Small intestine (tissue), 7 donors: ENCODE results near the gene DCAF11. TPM values are rescaled to one million over a fixed set of nuclear protein-coding genes. Genes with fewer than 3 reads are reported as not detected.
A peak's percentile ranks its signal among the peaks of the same experiment; 100 is the strongest.

ENCODE experiments used
- DNase-seq, 2 donors: peaks; one replicate each; pipeline versions ENCODE4 v3.0.0 to v3.0.0-alpha.2; 2013
- FAIRE-seq: peaks from 2 replicates; lab custom pipeline; 2012; peaks lifted over from hg19 to GRCh38; lab: Jason Lieb, UNC
- H3K27ac ChIP-seq, 3 donors: one replicate each; pipeline ENCODE4 v1.5.1; 2013; ENCODE audit warnings: low read length in 2 of 3, mild to moderate bottlenecking in 2 of 3, control low read depth in 1 of 3, inconsistent platforms in 1 of 3, low read depth in 1 of 3, moderate library complexity in 1 of 3
- H3K27me3 ChIP-seq, 3 donors: one replicate each; pipeline ENCODE4 v1.6.1; 2013; ENCODE audit warnings: low read length in 3 of 3, inconsistent platforms in 1 of 3; ENCODE audit not compliant: control insufficient read depth in 3 of 3, insufficient read depth in 3 of 3
- H3K36me3 ChIP-seq, 3 donors: one replicate each; pipeline ENCODE4 v1.6.1; 2013; ENCODE audit warnings: low read length in 3 of 3, inconsistent platforms in 1 of 3, low read depth in 1 of 3, mild to moderate bottlenecking in 1 of 3, moderate library complexity in 1 of 3; ENCODE audit not compliant: control insufficient read depth in 3 of 3, insufficient read depth in 2 of 3
- H3K4me1 ChIP-seq, 3 donors: one replicate each; pipeline ENCODE4 v1.6.1; 2013; ENCODE audit warnings: low read length in 2 of 3, inconsistent platforms in 1 of 3, low read depth in 1 of 3, mild to moderate bottlenecking in 1 of 3, moderate library complexity in 1 of 3; ENCODE audit not compliant: control insufficient read depth in 3 of 3, insufficient read depth in 2 of 3
- H3K4me3 ChIP-seq, 3 donors: one replicate each; pipeline ENCODE4 v1.5.1; 2013; ENCODE audit warnings: low read length in 3 of 3, control low read depth in 1 of 3, inconsistent platforms in 1 of 3, low read depth in 1 of 3, mild to moderate bottlenecking in 1 of 3, moderate library complexity in 1 of 3
- H3K9me3 ChIP-seq, 2 donors: one replicate each; pipeline ENCODE4 v1.6.1; 2013; ENCODE audit warnings: low read depth in 1 of 2, low read length in 1 of 2; ENCODE audit not compliant: control insufficient read depth in 2 of 2, insufficient read depth in 1 of 2
- WGBS, 3 donors: extraction: QIAGEN DNeasy Blood & Tissue Kit; methylation state at CpG; one replicate each; pipeline ENCODE4 v1.1.7; 2013; 5-methylcytosine and 5-hydroxymethylcytosine counted together
- polyA plus RNA-seq, 4 donors: library from polyadenylated mRNA; stranded (reverse) in 3 of 4; unstranded in 1 of 4; fragments of 200-250 nt in 3 of 4; fragments of 120-200 nt in 1 of 4; gene quantifications; one replicate each; pipeline versions ENCODE4 v1.2.1 to v1.2.3, GENCODE V29; 2013
- donor health status: healthy with polysubstance abuse.
- donor health status: control.
- donor health status: control.
- donor health status: Bipolar disorder and iron deficiency.
- donor health status: healthy.

The DCAF11 gene
- polyA plus RNA-seq, 4 donors, result 72.1 to 122 (median 93.3) TPM

DNA sequence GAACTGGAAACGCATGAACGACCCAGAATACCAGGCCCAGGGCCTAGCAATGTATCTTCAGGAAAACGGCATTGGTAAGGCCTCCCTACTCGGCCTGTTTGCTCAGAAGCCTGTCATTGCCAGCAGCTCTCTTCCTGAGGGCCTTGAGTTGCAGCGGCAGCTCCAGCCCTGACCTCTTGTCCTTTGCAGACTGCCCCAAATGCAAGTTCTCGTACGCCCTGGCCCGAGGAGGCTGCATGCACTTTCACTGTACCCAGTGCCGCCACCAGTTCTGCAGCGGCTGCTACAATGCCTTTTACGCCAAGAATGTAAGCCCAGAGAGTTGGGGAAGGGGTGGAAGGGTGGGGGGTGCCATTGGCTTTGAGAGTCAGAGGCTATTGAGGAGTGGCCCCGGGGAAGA lies 42.8 kb downstream of the DCAF11 start:
- Histone ChIP-seq H3K27me3 (no peaks in the 10 kb centered on the region), H3K4me1 (peaks cover 0 to 15% (median 0%) of the 10 kb centered on the region in 3 donors), H3K9me3 (no peaks in the 10 kb centered on the region), H3K36me3 (peaks cover 15 to 73% (median 27%) of the 10 kb centered on the region in 3 donors), H3K27ac (no peak overlapping the region), H3K4me3 (no peak overlapping the region)
- FAIRE-seq (no peak), DNase-seq (no peak)
- 93 to 95% (median 94%) methylated on average over 12 of the region's 12 CpGs for WGBS, 3 donors

DNA sequence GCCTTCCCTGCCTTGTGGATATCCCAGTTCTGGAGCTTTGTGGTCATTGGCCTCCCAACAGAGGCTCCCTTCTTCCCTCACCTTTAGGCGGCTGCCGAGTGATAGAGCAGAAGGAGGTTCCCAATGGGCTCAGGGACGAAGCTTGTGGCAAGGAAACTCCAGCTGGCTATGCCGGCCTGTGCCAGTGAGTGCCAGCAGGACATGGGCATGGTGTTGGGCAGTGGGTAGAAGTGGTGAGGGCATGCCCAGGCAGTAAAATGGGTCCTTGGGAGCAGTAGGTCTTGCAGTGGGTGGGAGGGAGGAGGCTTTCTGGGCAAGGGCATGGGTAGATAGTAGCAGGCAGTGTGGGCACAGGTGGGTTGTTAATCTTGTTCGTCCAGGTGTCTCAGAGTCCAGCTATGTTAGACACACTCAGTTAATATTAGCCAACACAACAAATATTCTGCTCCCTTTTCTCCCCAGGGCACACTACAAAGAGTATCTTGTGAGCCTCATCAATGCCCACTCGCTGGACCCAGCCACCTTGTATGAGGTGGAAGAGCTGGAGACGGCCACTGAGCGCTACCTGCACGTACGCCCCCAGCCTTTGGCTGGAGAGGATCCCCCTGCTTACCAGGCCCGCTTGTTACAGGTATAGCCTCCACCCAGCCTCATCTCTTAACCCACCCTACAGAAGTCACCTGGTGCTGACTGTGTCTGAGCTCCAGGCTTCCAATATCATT lies 45.4 kb downstream of the DCAF11 start:
- no peak overlapping the region for H3K4me3 ChIP-seq
- H3K4me1 ChIP-seq, result peaks cover 0 to 15% (median 6%) of the 10 kb centered on the region in 3 donors
- DNase-seq (no peak), FAIRE-seq (no peak)
- peaks cover 20 to 76% (median 32%) of the 10 kb centered on the region in 3 donors for H3K36me3 ChIP-seq
- 82 to 91% (median 86%) methylated on average over 11 of the region's 11 CpGs for WGBS, 3 donors
- no peaks in the 10 kb centered on the region for H3K9me3 ChIP-seq
- no peaks in the 10 kb centered on the region for H3K27me3 ChIP-seq
- H3K27ac ChIP-seq, result peak overlapping the region; percentile 39 to 99 (median 97)

DNA sequence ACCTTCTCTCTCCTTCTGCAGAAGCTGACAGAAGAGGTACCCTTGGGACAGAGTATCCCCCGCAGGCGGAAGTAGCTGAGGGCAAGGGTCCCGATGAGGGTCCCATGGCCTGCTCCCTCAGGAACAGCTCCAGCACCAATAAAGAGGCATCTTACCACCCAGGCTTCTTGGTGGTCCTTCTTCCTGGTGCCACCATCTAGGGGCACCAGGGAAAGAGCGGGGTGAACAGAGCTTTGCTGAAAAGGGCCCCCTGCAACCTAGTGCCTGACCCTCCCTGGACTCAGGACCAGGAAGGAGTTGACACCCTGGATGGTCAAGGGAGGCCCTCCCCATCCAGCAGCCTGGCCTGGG lies 45.9 kb downstream of the DCAF11 start:
- H3K27ac ChIP-seq, result peak overlapping the region; percentile 39 to 99 (median 97)
- no peaks in the 10 kb centered on the region for H3K27me3 ChIP-seq
- H3K36me3 ChIP-seq, result peaks cover 16 to 76% (median 29%) of the 10 kb centered on the region in 3 donors
- H3K9me3 ChIP-seq, result no peaks in the 10 kb centered on the region
- peaks cover 0 to 15% (median 6%) of the 10 kb centered on the region in 3 donors for H3K4me1 ChIP-seq
- DNase-seq (no peak), FAIRE-seq (no peak)
- H3K4me3 ChIP-seq, result no peak overlapping the region
- WGBS, 3 donors, result 93 to 98% (median 95%) methylated on average over 4 of the region's 4 CpGs

DNA sequence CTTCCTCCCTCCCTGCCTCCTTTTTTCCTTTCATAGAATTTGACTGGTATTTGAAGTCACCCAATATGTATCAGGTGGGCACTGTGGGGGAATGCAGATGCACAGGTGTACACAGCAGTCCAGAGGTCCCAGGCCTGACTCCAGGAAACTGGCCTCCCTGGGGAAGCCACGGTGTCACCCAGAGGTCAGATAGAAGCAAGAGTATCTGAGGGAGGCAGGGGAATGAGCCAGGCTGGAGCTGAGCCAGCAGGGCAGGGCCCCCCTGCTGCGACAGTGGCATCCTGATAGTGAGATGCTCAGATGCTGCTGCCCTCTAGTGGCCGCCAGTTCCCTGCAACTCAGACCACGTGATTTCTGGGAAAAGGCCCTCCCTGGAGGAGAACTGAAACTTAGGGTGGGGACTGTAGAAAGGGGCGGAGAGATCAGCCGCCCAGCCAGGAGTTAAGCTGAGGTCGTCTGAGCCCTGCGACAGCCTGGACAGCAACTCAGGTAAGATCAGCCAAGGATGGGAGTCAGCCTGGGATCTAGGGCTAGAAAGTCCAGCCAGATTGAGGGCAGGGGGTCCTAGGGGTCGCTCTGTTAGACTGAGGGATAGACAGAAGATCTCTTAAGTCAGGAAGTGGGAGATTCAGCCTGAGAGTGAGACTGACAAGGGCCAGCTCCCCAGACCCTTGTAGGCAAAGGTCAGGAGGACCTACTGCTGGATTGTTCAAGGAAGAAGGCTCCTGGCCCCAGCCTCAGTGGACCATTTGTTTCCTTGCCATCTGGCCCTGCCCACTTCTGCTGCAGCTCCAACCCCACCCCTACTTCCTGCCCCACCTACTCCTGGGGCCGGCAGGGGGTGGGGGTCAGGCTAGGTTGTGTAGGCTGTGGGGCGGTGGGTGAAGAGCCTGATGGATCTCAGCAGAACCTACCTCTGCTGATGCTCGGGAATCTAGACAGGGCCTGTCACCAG lies 46.5 kb downstream of the DCAF11 start, which contains the start of gene IRF9:
Gene IRF9 (plus strand): TSS at position 416 of the 955 bp plus-strand sequence. CDS start 880 bp downstream, outside the sequence.
- WGBS, 3 donors, result 0 to 1% (median 0%) methylated on average over 12 of the region's 12 CpGs
- peaks cover 18 to 78% (median 33%) of the 10 kb centered on the region in 3 donors for H3K36me3 ChIP-seq
- peaks cover 0 to 15% (median 6%) of the 10 kb centered on the region in 3 donors for H3K4me1 ChIP-seq
- H3K27me3 ChIP-seq, result no peaks in the 10 kb centered on the region
- FAIRE-seq (no peak), DNase-seq (peak; percentile 96 to 99)
- no peaks in the 10 kb centered on the region for H3K9me3 ChIP-seq
- peak within 1 kb of the TSS; percentile 67 to 86 (median 74) for H3K4me3 ChIP-seq
- H3K27ac ChIP-seq, result peak within 1 kb of the TSS; percentile 87 to 99 (median 97)

DNA sequence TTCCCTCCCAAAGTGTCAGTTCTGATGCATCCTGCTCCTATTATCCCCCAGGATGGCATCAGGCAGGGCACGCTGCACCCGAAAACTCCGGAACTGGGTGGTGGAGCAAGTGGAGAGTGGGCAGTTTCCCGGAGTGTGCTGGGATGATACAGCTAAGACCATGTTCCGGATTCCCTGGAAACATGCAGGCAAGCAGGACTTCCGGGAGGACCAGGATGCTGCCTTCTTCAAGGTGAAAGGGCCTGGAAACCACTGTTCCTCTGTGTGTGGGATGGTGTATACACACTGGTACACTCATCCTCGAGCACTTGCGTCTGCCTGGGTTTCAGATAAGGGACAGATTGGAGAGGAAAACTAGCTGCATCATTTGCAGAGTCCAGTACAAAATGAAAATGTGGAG lies 47.5 kb downstream of the DCAF11 start:
- H3K27me3 ChIP-seq, result no peaks in the 10 kb centered on the region
- H3K36me3 ChIP-seq, result peaks cover 19 to 79% (median 33%) of the 10 kb centered on the region in 3 donors
- FAIRE-seq, result no peak
- WGBS, 3 donors, result 21 to 27% (median 23%) methylated on average over 8 of the region's 8 CpGs
- no peaks in the 10 kb centered on the region for H3K9me3 ChIP-seq
- no peak for DNase-seq
- H3K4me1 ChIP-seq, result peaks cover 0 to 15% (median 6%) of the 10 kb centered on the region in 3 donors
- H3K4me3 ChIP-seq, result peak overlapping the region; percentile 67 to 86 (median 74)
- peak overlapping the region in 2 of 3 donors; percentile 97 to 99 for H3K27ac ChIP-seq

DNA sequence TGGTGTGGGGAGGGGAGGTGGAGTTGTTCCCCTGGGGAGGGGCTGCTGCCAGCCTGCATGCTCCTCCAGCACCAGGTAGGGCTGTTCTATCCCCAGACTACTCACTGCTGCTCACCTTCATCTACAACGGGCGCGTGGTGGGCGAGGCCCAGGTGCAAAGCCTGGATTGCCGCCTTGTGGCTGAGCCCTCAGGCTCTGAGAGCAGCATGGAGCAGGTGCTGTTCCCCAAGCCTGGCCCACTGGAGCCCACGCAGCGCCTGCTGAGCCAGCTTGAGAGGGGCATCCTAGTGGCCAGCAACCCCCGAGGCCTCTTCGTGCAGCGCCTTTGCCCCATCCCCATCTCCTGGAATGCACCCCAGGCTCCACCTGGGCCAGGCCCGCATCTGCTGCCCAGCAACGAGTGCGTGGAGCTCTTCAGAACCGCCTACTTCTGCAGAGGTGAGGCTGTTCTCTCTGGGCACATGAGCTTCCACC lies 50.0 kb downstream of the DCAF11 start:
- Histone ChIP-seq H3K27ac (no peak overlapping the region), H3K36me3 (peaks cover 17 to 76% (median 25%) of the 10 kb centered on the region in 3 donors), H3K4me3 (no peak overlapping the region), H3K27me3 (no peaks in the 10 kb centered on the region), H3K9me3 (no peaks in the 10 kb centered on the region), H3K4me1 (peaks cover 0 to 15% (median 6%) of the 10 kb centered on the region in 3 donors)
- 80 to 89% (median 86%) methylated on average over 14 of the region's 14 CpGs for WGBS, 3 donors
- no peak for FAIRE-seq
- DNase-seq, result no peak

DNA sequence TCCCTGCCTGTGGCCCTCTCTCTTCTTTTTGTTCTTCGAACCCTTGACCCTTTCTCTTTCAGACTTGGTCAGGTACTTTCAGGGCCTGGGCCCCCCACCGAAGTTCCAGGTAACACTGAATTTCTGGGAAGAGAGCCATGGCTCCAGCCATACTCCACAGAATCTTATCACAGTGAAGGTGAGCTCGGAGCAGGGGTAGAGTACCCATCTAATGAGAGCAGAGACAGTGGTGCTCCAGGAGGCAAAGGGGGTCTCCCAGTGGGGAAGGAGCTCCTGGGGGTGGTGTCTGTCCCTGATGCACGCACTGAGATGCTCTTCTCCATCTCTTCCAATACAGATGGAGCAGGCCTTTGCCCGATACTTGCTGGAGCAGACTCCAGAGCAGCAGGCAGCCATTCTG lies 51.2 kb downstream of the DCAF11 start:
- no peak overlapping the region for H3K27ac ChIP-seq
- WGBS, 3 donors, result 92 to 96% (median 94%) methylated on average over 5 of the region's 5 CpGs
- no peak overlapping the region for H3K4me3 ChIP-seq
- H3K4me1 ChIP-seq, result peaks cover 0 to 8% (median 6%) of the 10 kb centered on the region in 3 donors
- H3K27me3 ChIP-seq, result no peaks in the 10 kb centered on the region
- no peaks in the 10 kb centered on the region for H3K9me3 ChIP-seq
- FAIRE-seq (no peak), DNase-seq (no peak)
- peaks cover 17 to 66% (median 23%) of the 10 kb centered on the region in 3 donors for H3K36me3 ChIP-seq
